MM.1S (cell line): Measurements from ENCODE around the gene OTULIN.

Experiments used
- EZH2 ChIP-seq: fragments of 300-600 bp; sonication (generic); optimal IDR thresholded peaks from 2 replicates; pipeline ENCODE3; 2017; ENCODE audit warnings: low read depth, mild to moderate bottlenecking, antibody characterized with exemption, low read length, mixed read lengths
- TF ChIP-seq, protein P1 (sequence below): fragments of 300-600 bp; sonication (generic); IDR thresholded peaks from 2 replicates; pipeline ENCODE4 v1.5.1; 2016; ENCODE audit warnings: antibody characterized with exemption, low read length, mixed read lengths

DNA sequence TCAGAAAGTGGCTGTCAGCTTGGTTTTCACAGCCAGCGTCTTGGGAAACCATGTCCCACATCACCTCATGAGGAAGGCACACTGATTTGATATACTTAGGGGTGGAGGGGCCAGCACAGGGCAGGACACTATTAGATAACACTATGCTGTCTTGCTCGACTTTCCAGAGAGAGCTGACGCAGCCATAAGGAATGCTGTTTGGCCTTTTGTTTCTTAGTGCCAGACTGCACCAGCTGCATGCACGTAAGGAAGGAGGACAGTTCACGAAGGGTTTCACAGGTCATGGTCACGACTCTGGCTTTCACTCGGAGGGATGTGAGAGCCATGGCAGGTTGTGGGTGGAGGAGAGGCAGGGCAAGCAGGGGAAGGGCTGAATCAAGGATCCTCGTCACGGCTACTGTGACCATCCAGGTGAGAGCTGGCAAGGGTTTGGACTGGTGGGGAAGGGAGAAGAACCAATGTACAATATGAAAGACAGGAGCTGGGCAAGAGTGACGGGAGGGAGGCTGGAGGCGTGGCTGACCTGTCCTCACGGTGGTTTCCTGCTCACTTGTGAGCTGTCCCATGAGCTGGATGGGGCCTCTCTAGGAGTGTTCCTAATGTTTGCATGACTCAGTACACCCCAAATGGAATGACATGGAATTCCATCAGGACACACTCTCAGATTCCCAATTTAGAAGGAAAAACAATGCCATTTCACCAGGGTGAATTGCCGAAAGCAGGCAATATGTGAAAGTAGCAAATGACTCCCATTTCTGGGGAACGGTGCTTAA is 61.7 kb downstream of the OTULIN start:
- no peak for TF ChIP-seq EZH2
- TF ChIP-seq, protein P1, sequence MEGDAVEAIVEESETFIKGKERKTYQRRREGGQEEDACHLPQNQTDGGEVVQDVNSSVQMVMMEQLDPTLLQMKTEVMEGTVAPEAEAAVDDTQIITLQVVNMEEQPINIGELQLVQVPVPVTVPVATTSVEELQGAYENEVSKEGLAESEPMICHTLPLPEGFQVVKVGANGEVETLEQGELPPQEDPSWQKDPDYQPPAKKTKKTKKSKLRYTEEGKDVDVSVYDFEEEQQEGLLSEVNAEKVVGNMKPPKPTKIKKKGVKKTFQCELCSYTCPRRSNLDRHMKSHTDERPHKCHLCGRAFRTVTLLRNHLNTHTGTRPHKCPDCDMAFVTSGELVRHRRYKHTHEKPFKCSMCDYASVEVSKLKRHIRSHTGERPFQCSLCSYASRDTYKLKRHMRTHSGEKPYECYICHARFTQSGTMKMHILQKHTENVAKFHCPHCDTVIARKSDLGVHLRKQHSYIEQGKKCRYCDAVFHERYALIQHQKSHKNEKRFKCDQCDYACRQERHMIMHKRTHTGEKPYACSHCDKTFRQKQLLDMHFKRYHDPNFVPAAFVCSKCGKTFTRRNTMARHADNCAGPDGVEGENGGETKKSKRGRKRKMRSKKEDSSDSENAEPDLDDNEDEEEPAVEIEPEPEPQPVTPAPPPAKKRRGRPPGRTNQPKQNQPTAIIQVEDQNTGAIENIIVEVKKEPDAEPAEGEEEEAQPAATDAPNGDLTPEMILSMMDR: no peak
